H9 (cell line): ENCODE results near the gene PRELID1. TPM values are rescaled to one million over a fixed set of nuclear protein-coding genes. Genes with fewer than 3 reads are reported as not detected.

Experiments
- DNase-seq: peaks from one replicate; pipeline ENCODE4 v3.0.0-alpha.2; 2017
- H2AFZ ChIP-seq: one replicate; pipeline ENCODE4 v1.6.1; 2013; ENCODE audit warnings: mild to moderate bottlenecking, low read length, control low read depth, moderate library complexity
- H2AK5ac ChIP-seq: 2 replicates; pipeline ENCODE4 v1.6.1; 2013; ENCODE audit warnings: low read length, control low read depth, mixed read lengths; ENCODE audit not compliant: insufficient read length
- H2BK120ac ChIP-seq: one replicate; pipeline ENCODE4 v1.6.1; 2013; ENCODE audit warnings: low read depth, mild to moderate bottlenecking, low read length, control low read depth, inconsistent platforms; ENCODE audit not compliant: poor library complexity, severe bottlenecking
- H2BK12ac ChIP-seq: 2 replicates; pipeline ENCODE4 v1.6.1; 2013; ENCODE audit warnings: low read length, control low read depth, mixed read lengths, low read depth; ENCODE audit not compliant: insufficient read length
- H2BK15ac ChIP-seq: 2 replicates; pipeline ENCODE4 v1.6.1; 2013; ENCODE audit warnings: low read depth, low read length, control low read depth
- H2BK20ac ChIP-seq: one replicate; pipeline ENCODE4 v1.6.1; 2013; ENCODE audit warnings: low read depth, mild to moderate bottlenecking, low read length, control low read depth, inconsistent platforms; ENCODE audit not compliant: poor library complexity, severe bottlenecking
- H2BK5ac ChIP-seq: 2 replicates; pipeline ENCODE4 v1.6.1; 2013; ENCODE audit warnings: low read length, control low read depth, mixed read lengths; ENCODE audit not compliant: insufficient read length
- H3K14ac ChIP-seq: 2 replicates; pipeline ENCODE4 v1.6.1; 2013; ENCODE audit warnings: low read length, control low read depth; ENCODE audit not compliant: insufficient read depth
- H3K18ac ChIP-seq: 2 replicates; pipeline ENCODE4 v1.6.1; 2013; ENCODE audit warnings: low read depth, mild to moderate bottlenecking, mixed read lengths, low read length, control low read depth; ENCODE audit not compliant: insufficient read length
- H3K23ac ChIP-seq: 2 replicates; pipeline ENCODE4 v1.6.1; 2013; ENCODE audit warnings: low read length, control low read depth, mixed read lengths, low read depth; ENCODE audit not compliant: insufficient read length
- H3K23me2 ChIP-seq: 2 replicates; pipeline ENCODE4 v1.6.1; 2013; ENCODE audit warnings: low read depth, mild to moderate bottlenecking, mixed read lengths, low read length, control low read depth; ENCODE audit not compliant: insufficient read length, poor library complexity, severe bottlenecking
- H3K27ac ChIP-seq: 2 replicates; pipeline ENCODE4 v1.5.1; 2013; ENCODE audit warnings: low read length, control low read depth, mixed read lengths, low read depth; ENCODE audit not compliant: insufficient read length
- H3K27me3 ChIP-seq: 2 replicates; pipeline ENCODE4 v1.6.1; 2013; ENCODE audit warnings: low read length, control low read depth, inconsistent platforms; ENCODE audit not compliant: insufficient read depth
- H3K4ac ChIP-seq: 2 replicates; pipeline ENCODE4 v1.6.1; 2013; ENCODE audit warnings: low read depth, mild to moderate bottlenecking, control low read depth, inconsistent platforms, low read length, moderate library complexity
- H3K4me1 ChIP-seq: 2 replicates; pipeline ENCODE4 v1.6.1; 2013; ENCODE audit warnings: low read length, control low read depth, inconsistent platforms; ENCODE audit not compliant: insufficient read depth
- H3K4me2 ChIP-seq: 2 replicates; pipeline ENCODE4 v1.6.1; 2013; ENCODE audit warnings: low read length, control low read depth, mixed read lengths; ENCODE audit not compliant: insufficient read length, insufficient read depth
- H3K56ac ChIP-seq: 2 replicates; pipeline ENCODE4 v1.6.1; 2013; ENCODE audit warnings: low read depth, mild to moderate bottlenecking, mixed read lengths, low read length, control low read depth; ENCODE audit not compliant: insufficient read length
- H3K79me1 ChIP-seq: 2 replicates; pipeline ENCODE4 v1.6.1; 2013; ENCODE audit warnings: low read depth, mild to moderate bottlenecking, moderate library complexity, low read length, control low read depth, inconsistent platforms; ENCODE audit not compliant: insufficient read depth, poor library complexity, severe bottlenecking
- H3K79me2 ChIP-seq: 2 replicates; pipeline ENCODE4 v1.6.1; 2013; ENCODE audit warnings: low read length, control low read depth, inconsistent platforms; ENCODE audit not compliant: insufficient read depth
- H3K9ac ChIP-seq: 2 replicates; pipeline ENCODE4 v1.6.1; 2013; ENCODE audit warnings: low read length, control low read depth, mixed read lengths; ENCODE audit not compliant: insufficient read length; ENCODE audit errors: extremely low read depth
- H3K9me3 ChIP-seq: one replicate; pipeline ENCODE4 v1.6.1; 2013; ENCODE audit warnings: low read depth, low read length, inconsistent platforms; ENCODE audit not compliant: control insufficient read depth
- H3T11ph ChIP-seq: one replicate; pipeline ENCODE4 v1.6.1; 2013; ENCODE audit warnings: mild to moderate bottlenecking, low read length, control low read depth, inconsistent platforms
- H4K20me1 ChIP-seq: one replicate; pipeline ENCODE4 v1.6.1; 2013; ENCODE audit not compliant: control insufficient read depth, insufficient read length, insufficient read depth
- H4K5ac ChIP-seq: 2 replicates; pipeline ENCODE4 v1.6.1; 2013; ENCODE audit warnings: low read depth, mild to moderate bottlenecking, mixed read lengths, low read length, control low read depth; ENCODE audit not compliant: insufficient read length
- H4K8ac ChIP-seq: replicated peaks from 2 replicates; pipeline ENCODE4 v1.6.1; 2013; ENCODE audit warnings: low read length, control low read depth, mixed read lengths, low read depth; ENCODE audit not compliant: insufficient read length
- H4K91ac ChIP-seq: 2 replicates; pipeline ENCODE4 v1.6.1; 2013; ENCODE audit warnings: low read depth, mild to moderate bottlenecking, moderate library complexity, mixed read lengths, low read length, control low read depth; ENCODE audit not compliant: insufficient read length
- H3K27ac Mint-ChIP-seq, 3 experiments: 2 replicates in 2 of 3; 3 replicates in 1 of 3; pipeline ENCODE4 v1.8.0; 2020 to 2021; ENCODE audit warnings: mixed read lengths in 3 of 3, mild to moderate bottlenecking in 1 of 3, moderate library complexity in 1 of 3
- H3K27me3 Mint-ChIP-seq: 2 replicates; pipeline ENCODE4 v1.8.0; 2021; ENCODE audit warnings: low read depth, mild to moderate bottlenecking, moderate library complexity, mixed read lengths
- H3K36me3 Mint-ChIP-seq, 3 experiments: 2 replicates in 2 of 3; 3 replicates in 1 of 3; pipeline ENCODE4 v1.8.0; 2020 to 2021; ENCODE audit warnings: low read depth in 3 of 3, mixed read lengths in 3 of 3; ENCODE audit not compliant: insufficient read depth in 1 of 3
- H3K4me1 Mint-ChIP-seq, 2 experiments: 2 replicates each; pipeline ENCODE4 v1.8.0; 2020; ENCODE audit warnings: mixed read lengths in 2 of 2
- H3K4me3 Mint-ChIP-seq, 2 experiments: 2 replicates in 1 of 2; 3 replicates in 1 of 2; pipeline ENCODE4 v1.8.0; 2020 to 2021; ENCODE audit warnings: mild to moderate bottlenecking in 2 of 2, mixed read lengths in 2 of 2, moderate library complexity in 1 of 2
- H3K9me3 Mint-ChIP-seq, 2 experiments: 2 replicates in 1 of 2; 3 replicates in 1 of 2; pipeline ENCODE4 v1.8.0; 2020; ENCODE audit warnings: mild to moderate bottlenecking in 2 of 2, mixed read lengths in 2 of 2, moderate library complexity in 1 of 2
- CTCF ChIP-seq: fragments of 200-600 bp; sonication (generic); conservative IDR thresholded peaks from 3 replicates; pipeline ENCODE4 v1.8.0; 2021; ENCODE audit warnings: antibody characterized with exemption, mild to moderate bottlenecking
- WGBS: extraction: QIAGEN DNeasy Blood & Tissue Kit; methylation state at CpG from one replicate; pipeline ENCODE4 v1.1.7; 2013; ENCODE audit warnings: missing lambda C conversion rate, low lambda C conversion rate, mixed read lengths; ENCODE audit not compliant: insufficient read length; ENCODE audit errors: extremely low coverage; 5-methylcytosine and 5-hydroxymethylcytosine counted together
- total RNA-seq: library from RNA; stranded (reverse); gene quantifications from 2 replicates; pipeline ENCODE4 v1.2.1, GENCODE V29; 2021

Gene PRELID1
- total RNA-seq, 1 experiment from 2014 or later: 213 TPM

- H3K9me3 Mint-ChIP-seq: no peaks in the 10 kb centered on the region
- no peak overlapping the region for H2AK5ac ChIP-seq
- no peak for TF ChIP-seq CTCF
Measured at GRCh38 chr5:177293819-177294581, 9.6 kb upstream of the PRELID1 start.

More at GRCh38 chr5:177293819-177294581, 9.6 kb upstream of the PRELID1 start:
- Histone ChIP-seq H3K79me2 (no peaks in the 10 kb centered on the region; the same call in 1 of the 2 replicates), H3K9me3 (no peaks in the 10 kb centered on the region), H2BK12ac (no peak overlapping the region), H4K20me1 (no peaks in the 10 kb centered on the region), H3K9ac (no peak overlapping the region), H3K4ac (no peak overlapping the region), H2AFZ (no peak overlapping the region), H2BK120ac (no peak overlapping the region), H3K18ac (no peak overlapping the region), H3T11ph (no peak overlapping the region), H2BK20ac (no peak overlapping the region), H3K27me3 (no peaks in the 10 kb centered on the region), H3K4me1 (no peaks in the 10 kb centered on the region), H3K14ac (no peak overlapping the region), H3K4me2 (no peak overlapping the region), H4K5ac (no peak overlapping the region), H3K27ac (no peak overlapping the region), H2BK15ac (no peak overlapping the region), H3K56ac (no peak overlapping the region), H4K8ac (no peak overlapping the region), H3K23me2 (no peaks in the 10 kb centered on the region), H3K79me1 (peaks cover 4% of the 10 kb centered on the region), H2BK5ac (no peak overlapping the region), H4K91ac (no peak overlapping the region), H3K23ac (no peak overlapping the region)
- H3K4me3 Mint-ChIP-seq: no peak overlapping the region
- no peak overlapping the region for H3K27ac Mint-ChIP-seq
- H3K27me3 Mint-ChIP-seq: no peaks in the 10 kb centered on the region; the same call in 1 of the 2 replicates
- whole genome bisulfite sequencing: no CpG with 5 or more reads among the region's 12 CpGs
- H3K4me1 Mint-ChIP-seq: peaks cover 18 to 25% of the 10 kb centered on the region in 2 experiments
- peaks cover 53 to 88% (median 71%) of the 10 kb centered on the region in 3 experiments for H3K36me3 Mint-ChIP-seq
- DNase-seq: no peak
